GM12878 (cell line): ENCODE measurements around the gene NHSL2. TPM values are rescaled to one million over a fixed set of nuclear protein-coding genes. Genes with fewer than 3 reads are reported as not detected.

ENCODE experiments used
- ATAC-seq: fragments of 200-7000 bp; cut with Tn5 transposase; 3 replicates; pipeline ENCODE4 v1.9.1; 2020; ENCODE audit warnings: mild to moderate bottlenecking, moderate library complexity
- BruUV-seq: library from RNA; stranded (reverse); fragments of 400-500 nt; replicated peaks from 2 replicates; lab custom pipeline; 2021; lab: Mats Ljungman, UMichigan
- CTCF ChIA-PET: fragments of 300-600 bp; sonication (Branson Sonifier 250); formaldehyde crosslinking; extraction: SDS; loops from one replicate; lab custom pipeline; 2021; ENCODE audit warnings: inconsistent platforms; lab: Yijun Ruan, JAX
- POLR2A ChIA-PET: fragments of 350-600 bp; formaldehyde crosslinking; extraction: SDS; loops from one replicate; lab custom pipeline; 2021; ENCODE audit warnings: inconsistent platforms; lab: Charles Lee
- RAD21 ChIA-PET: fragments of 300-600 bp; sonication (Branson Sonifier 250); formaldehyde crosslinking; loops from one replicate; lab custom pipeline; 2023; ENCODE audit warnings: antibody characterized with exemption; ENCODE audit not compliant: unreplicated experiment; lab: Charles Lee
- SMC1A ChIA-PET: fragments of 300-600 bp; sonication (Branson Sonifier 250); formaldehyde crosslinking; loops from one replicate; lab custom pipeline; 2023; ENCODE audit not compliant: unreplicated experiment, uncharacterized antibody; lab: Charles Lee
- DNase-seq: peaks from one replicate; pipeline ENCODE4 v3.0.0-alpha.2; 2011; ENCODE audit warnings: low read depth, low spot score
- FAIRE-seq: peaks from 3 replicates; lab custom pipeline; 2011; peaks lifted over from hg19 to GRCh38; lab: Jason Lieb, UNC
- H2AFZ ChIP-seq: 2 replicates; pipeline ENCODE4 v1.6.0; 2011; ENCODE audit warnings: low read depth, low read length, control low read depth; ENCODE audit not compliant: control insufficient read depth
- H3K27ac ChIP-seq: 2 replicates; pipeline ENCODE4 v1.5.1; 2011; ENCODE audit warnings: control low read depth; ENCODE audit not compliant: control insufficient read depth, insufficient read depth
- H3K27me3 ChIP-seq, 2 experiments: replicated peaks in 1 of 2; 2 replicates each; pipeline versions ENCODE4 v1.6.0 to v1.6.1; 2011; ENCODE audit warnings: low read length in 1 of 2; ENCODE audit not compliant: control insufficient read depth in 2 of 2, insufficient read depth in 2 of 2
- H3K36me3 ChIP-seq, 2 experiments: 2 replicates each; pipeline ENCODE4 v1.5.1; 2011; ENCODE audit warnings: low read length in 1 of 2; ENCODE audit not compliant: control insufficient read depth in 2 of 2, insufficient read depth in 2 of 2
- H3K4me1 ChIP-seq: 2 replicates; pipeline ENCODE4 v1.6.1; 2011; ENCODE audit warnings: mild to moderate bottlenecking, low read length, moderate library complexity, mixed read lengths; ENCODE audit not compliant: control insufficient read depth, insufficient read depth
- H3K4me2 ChIP-seq: 2 replicates; pipeline ENCODE4 v1.6.0; 2011; ENCODE audit warnings: control low read depth; ENCODE audit not compliant: control insufficient read depth, insufficient read depth
- H3K4me3 ChIP-seq: fragments of 200-600 bp; sonication (generic); 2 replicates; pipeline ENCODE4 v1.5.1; 2016
- H3K79me2 ChIP-seq: 2 replicates; pipeline ENCODE4 v1.6.0; 2011; ENCODE audit warnings: low read length; ENCODE audit not compliant: control insufficient read depth, insufficient read depth
- H3K9ac ChIP-seq: 2 replicates; pipeline ENCODE4 v1.8.0; 2011; ENCODE audit warnings: low read length, control low read depth, mixed read lengths; ENCODE audit not compliant: control insufficient read depth, insufficient read depth
- H3K9me3 ChIP-seq: replicated peaks from 3 replicates; pipeline ENCODE4 v1.5.1; 2011; ENCODE audit warnings: mild to moderate bottlenecking, low read length; ENCODE audit not compliant: control insufficient read depth, insufficient read depth
- H4K20me1 ChIP-seq: 2 replicates; pipeline ENCODE4 v1.6.0; 2011; ENCODE audit not compliant: control insufficient read depth, insufficient read depth
- CBFB ChIP-seq: IDR thresholded peaks from 2 replicates; pipeline ENCODE4 v1.6.1; 2016; ENCODE audit warnings: antibody characterized with exemption, low read depth
- CEBPB ChIP-seq, 2 experiments: fragments of 150-350 bp in 1 of 2; IDR thresholded peaks; 2 replicates each; pipeline ENCODE4 v1.6.1; 2012 to 2014; ENCODE audit warnings: low read depth in 2 of 2, low read length in 2 of 2, borderline replicate concordance in 1 of 2, inconsistent platforms in 1 of 2
- E4F1 ChIP-seq: fragments of 450-650 bp; IDR thresholded peaks from 2 replicates; pipeline ENCODE4 v1.6.1; 2018; ENCODE audit warnings: borderline replicate concordance, mild to moderate bottlenecking; ENCODE audit not compliant: partially characterized antibody
- HSF1 ChIP-seq: fragments of 150-350 bp; IDR thresholded peaks from 2 replicates; pipeline ENCODE4 v1.6.1; 2014; ENCODE audit warnings: mild to moderate bottlenecking, low read depth, low read length
- IKZF1 ChIP-seq: fragments of 450-650 bp; conservative IDR thresholded peaks from 2 replicates; pipeline ENCODE4 v1.6.1; 2017; ENCODE audit warnings: antibody characterized with exemption, mild to moderate bottlenecking
- IKZF2 ChIP-seq, 2 experiments: fragments of 450-650 bp; IDR thresholded peaks; 2 replicates each; pipeline ENCODE4 v1.6.1; 2017; ENCODE audit warnings: mild to moderate bottlenecking in 2 of 2, moderate library complexity in 2 of 2
- NFYA ChIP-seq: IDR thresholded peaks from 2 replicates; pipeline ENCODE4 v1.6.1; 2011; ENCODE audit warnings: low read depth, mild to moderate bottlenecking, low read length, improper control_type of control experiment, borderline replicate concordance
- NRF1 ChIP-seq: conservative IDR thresholded peaks from 2 replicates; pipeline ENCODE4 v1.6.1; 2011; ENCODE audit warnings: mild to moderate bottlenecking, low read depth, low read length, improper control_type of control experiment
- POU2F2 ChIP-seq: IDR thresholded peaks from 3 replicates; pipeline ENCODE4 v1.6.1; 2011; ENCODE audit warnings: low read depth, mild to moderate bottlenecking, low read length, borderline replicate concordance
- RAD21 ChIP-seq: IDR thresholded peaks from 2 replicates; pipeline ENCODE4 v1.6.1; 2011; ENCODE audit warnings: mild to moderate bottlenecking, low read depth, low read length, moderate library complexity; ENCODE audit not compliant: insufficient read depth
- RAD51 ChIP-seq: fragments of 450-650 bp; IDR thresholded peaks from 2 replicates; pipeline ENCODE4 v1.6.1; 2016; ENCODE audit warnings: moderate library complexity, mild to moderate bottlenecking, inconsistent platforms
- RELA ChIP-seq: fragments of 450-650 bp; IDR thresholded peaks from 2 replicates; pipeline ENCODE4 v1.8.0; 2014; ENCODE audit warnings: borderline replicate concordance; ENCODE audit not compliant: partially characterized antibody
- SRF ChIP-seq, 2 experiments: IDR thresholded peaks; 2 replicates each; pipeline ENCODE4 v1.6.1; 2011; ENCODE audit warnings: low read depth in 2 of 2, low read length in 2 of 2, mild to moderate bottlenecking in 1 of 2, moderate library complexity in 1 of 2
- WGBS: methylation state at CpG from one replicate; pipeline ENCODE4 v1.1.6; 2016; ENCODE audit warnings: low lambda C conversion rate; ENCODE audit not compliant: insufficient replicate concordance, insufficient coverage; ENCODE audit errors: missing lambda C conversion rate; 5-methylcytosine and 5-hydroxymethylcytosine counted together
- in situ Hi-C: fragments of 300-500 bp; cut with MboI; formaldehyde crosslinking; loops from 9 replicates; pipeline ENCODE4 v1.14.3; 2018; ENCODE audit warnings: mixed read lengths
- intact Hi-C: fragments of 100-400 bp; cut with micrococcal nuclease; formaldehyde crosslinking; loops from one replicate; pipeline ENCODE4 v1.14.2; 2022; ENCODE audit not compliant: unreplicated experiment
- polyA plus RNA-seq, 11 experiments: library from polyadenylated mRNA; depleted of rRNA in 4 of 11; unstranded in 6 of 11; stranded (reverse) in 5 of 11; fragments of >200 nt; fragmentation: Nextera tagmentation in 4 of 11; fragmentation: Illumina TruSeq in 1 of 11; extraction: Ambion mirVana in 4 of 11; extraction: Trizol in 1 of 11; gene quantifications; 1 replicate in 1 of 11; 2 replicates in 10 of 11; pipeline versions ENCODE4 v1.2.1 to v1.2.3, GENCODE V29; 2011 to 2016; ENCODE audit warnings: inconsistent platforms in 2 of 11, missing spikeins in 2 of 11, low read depth in 1 of 11
- total RNA-seq, 4 experiments: library from RNA; depleted of rRNA in 3 of 4; stranded (reverse); fragments of >200 nt in 3 of 4; fragmentation: Illumina TruSeq in 1 of 4; extraction: Trizol in 1 of 4; gene quantifications; 2 replicates each; pipeline versions ENCODE4 v1.2.1 to v1.2.3, GENCODE V29; 2013 to 2021
- TF ChIP-seq, protein P1 (sequence below): fragments of 450-650 bp; IDR thresholded peaks from 2 replicates; pipeline ENCODE4 v1.6.1; 2018; ENCODE audit warnings: mild to moderate bottlenecking, low read depth, moderate library complexity; ENCODE audit not compliant: partially characterized antibody

NHSL2 gene
- total and polyA plus RNA-seq, 10 of the 15 experiments (the other 5 are each of a cell fraction or from before 2014, with no cell fraction given): 0.05 to 0.53 (median 0.07) TPM; not detected in 2

- H3K4me1 ChIP-seq: peaks cover 14% of the 10 kb centered on the region
- ChIA-PET POLR2A (no interaction called here), SMC1A (no interaction called here), CTCF (no interaction called here), RAD21 (no interaction called here)
- H3K4me2 ChIP-seq: no peak overlapping the region
- ATAC-seq: no peak
- intact Hi-C loops (no loop called here), in situ Hi-C loops (no loop called here)
- no peak overlapping the region for H3K27ac ChIP-seq
- no peak for TF ChIP-seq IKZF2 (IDR thresholded peaks at IDR 0.05)
- no peak for TF ChIP-seq RAD21
- TF ChIP-seq CBFB: no peak
- no peak for TF ChIP-seq POU2F2
- TF ChIP-seq E4F1: no peak
- no peak for TF ChIP-seq RAD51
- TF ChIP-seq HSF1: no peak
- TF ChIP-seq NRF1: no peak
- no peak for TF ChIP-seq NFYA
- no peak for TF ChIP-seq RELA
- TF ChIP-seq, protein P1, sequence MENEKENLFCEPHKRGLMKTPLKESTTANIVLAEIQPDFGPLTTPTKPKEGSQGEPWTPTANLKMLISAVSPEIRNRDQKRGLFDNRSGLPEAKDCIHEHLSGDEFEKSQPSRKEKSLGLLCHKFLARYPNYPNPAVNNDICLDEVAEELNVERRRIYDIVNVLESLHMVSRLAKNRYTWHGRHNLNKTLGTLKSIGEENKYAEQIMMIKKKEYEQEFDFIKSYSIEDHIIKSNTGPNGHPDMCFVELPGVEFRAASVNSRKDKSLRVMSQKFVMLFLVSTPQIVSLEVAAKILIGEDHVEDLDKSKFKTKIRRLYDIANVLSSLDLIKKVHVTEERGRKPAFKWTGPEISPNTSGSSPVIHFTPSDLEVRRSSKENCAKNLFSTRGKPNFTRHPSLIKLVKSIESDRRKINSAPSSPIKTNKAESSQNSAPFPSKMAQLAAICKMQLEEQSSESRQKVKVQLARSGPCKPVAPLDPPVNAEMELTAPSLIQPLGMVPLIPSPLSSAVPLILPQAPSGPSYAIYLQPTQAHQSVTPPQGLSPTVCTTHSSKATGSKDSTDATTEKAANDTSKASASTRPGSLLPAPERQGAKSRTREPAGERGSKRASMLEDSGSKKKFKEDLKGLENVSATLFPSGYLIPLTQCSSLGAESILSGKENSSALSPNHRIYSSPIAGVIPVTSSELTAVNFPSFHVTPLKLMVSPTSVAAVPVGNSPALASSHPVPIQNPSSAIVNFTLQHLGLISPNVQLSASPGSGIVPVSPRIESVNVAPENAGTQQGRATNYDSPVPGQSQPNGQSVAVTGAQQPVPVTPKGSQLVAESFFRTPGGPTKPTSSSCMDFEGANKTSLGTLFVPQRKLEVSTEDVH: no peak
- no peak for TF ChIP-seq SRF (IDR thresholded peaks at IDR 0.05; ENCODE audit: low read depth in 2 of 2, low read length in 2 of 2)
- TF ChIP-seq CEBPB (IDR thresholded peaks at IDR 0.05; ENCODE audit: borderline replicate concordance in 1 of 2, low read depth in 2 of 2, low read length in 2 of 2): no peak
- no peak for TF ChIP-seq IKZF1
- H3K4me3 ChIP-seq: no peak overlapping the region
- DNase-seq: no peak
- FAIRE-seq: no peak
- no TSS peak for BruUV-seq
- WGBS: 48% methylated on average over 9 of the region's 9 CpGs
- H3K9me3 ChIP-seq: no peaks in the 10 kb centered on the region
- no peak overlapping the region for H3K9ac ChIP-seq
- H3K36me3 ChIP-seq: no peaks in the 10 kb centered on the region
- no peaks in the 10 kb centered on the region for H4K20me1 ChIP-seq
- H3K79me2 ChIP-seq: no peaks in the 10 kb centered on the region
- H3K27me3 ChIP-seq: peaks cover 0 to 1% of the 10 kb centered on the region in 2 experiments; a peak in 2 of 4 replicates
- no peak overlapping the region for H2AFZ ChIP-seq
Measured at GRCh38 chrX:72137846-72138495, 227.3 kb downstream of the NHSL2 start.
